ENCODE results near the gene CBX6.

GRCh38 chr22:38819387-38819940 is 52.6 kb downstream of the CBX6 start:
- TF ChIP-seq GABPA (IDR thresholded peaks at IDR 0.05; ENCODE audit: low read depth), result no peak
- TF ChIP-seq, protein P1, sequence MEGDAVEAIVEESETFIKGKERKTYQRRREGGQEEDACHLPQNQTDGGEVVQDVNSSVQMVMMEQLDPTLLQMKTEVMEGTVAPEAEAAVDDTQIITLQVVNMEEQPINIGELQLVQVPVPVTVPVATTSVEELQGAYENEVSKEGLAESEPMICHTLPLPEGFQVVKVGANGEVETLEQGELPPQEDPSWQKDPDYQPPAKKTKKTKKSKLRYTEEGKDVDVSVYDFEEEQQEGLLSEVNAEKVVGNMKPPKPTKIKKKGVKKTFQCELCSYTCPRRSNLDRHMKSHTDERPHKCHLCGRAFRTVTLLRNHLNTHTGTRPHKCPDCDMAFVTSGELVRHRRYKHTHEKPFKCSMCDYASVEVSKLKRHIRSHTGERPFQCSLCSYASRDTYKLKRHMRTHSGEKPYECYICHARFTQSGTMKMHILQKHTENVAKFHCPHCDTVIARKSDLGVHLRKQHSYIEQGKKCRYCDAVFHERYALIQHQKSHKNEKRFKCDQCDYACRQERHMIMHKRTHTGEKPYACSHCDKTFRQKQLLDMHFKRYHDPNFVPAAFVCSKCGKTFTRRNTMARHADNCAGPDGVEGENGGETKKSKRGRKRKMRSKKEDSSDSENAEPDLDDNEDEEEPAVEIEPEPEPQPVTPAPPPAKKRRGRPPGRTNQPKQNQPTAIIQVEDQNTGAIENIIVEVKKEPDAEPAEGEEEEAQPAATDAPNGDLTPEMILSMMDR (IDR thresholded peaks at IDR 0.05 in 2 of 3, conservative IDR thresholded peaks at IDR 0.05 in 1 of 3; ENCODE audit: control insufficient read depth in 2 of 3, extremely low read depth in 1 of 3, insufficient read depth in 1 of 3, low read depth in 3 of 3, low read length in 3 of 3), result no peak
- TF ChIP-seq POLR2A (IDR thresholded peaks at IDR 0.05; ENCODE audit: low read depth, low read length), result no peak
- no peak for TF ChIP-seq CREB1 (IDR thresholded peaks at IDR 0.05; ENCODE audit: low read depth)
- no peak for TF ChIP-seq REST (IDR thresholded peaks at IDR 0.05; ENCODE audit: low read depth, low read length)
- no peak for TF ChIP-seq EZH2 (IDR thresholded peaks at IDR 0.05; ENCODE audit: borderline replicate concordance, control insufficient read depth, low read depth, low read length)
- TF ChIP-seq RELB (IDR thresholded peaks at IDR 0.05; ENCODE audit: low read depth), result no peak
- no peak for TF ChIP-seq ATF3 (IDR thresholded peaks at IDR 0.05; ENCODE audit: borderline replicate concordance, extremely low read depth, low read depth, low read length)
